ENCODE data around the gene ST6GAL1. TPM values are rescaled to one million over a fixed set of nuclear protein-coding genes. Genes with fewer than 3 reads are reported as not detected.

Gene ST6GAL1
- total RNA-seq, 1 donor from 2014 or later: 68.2 TPM

DNA sequence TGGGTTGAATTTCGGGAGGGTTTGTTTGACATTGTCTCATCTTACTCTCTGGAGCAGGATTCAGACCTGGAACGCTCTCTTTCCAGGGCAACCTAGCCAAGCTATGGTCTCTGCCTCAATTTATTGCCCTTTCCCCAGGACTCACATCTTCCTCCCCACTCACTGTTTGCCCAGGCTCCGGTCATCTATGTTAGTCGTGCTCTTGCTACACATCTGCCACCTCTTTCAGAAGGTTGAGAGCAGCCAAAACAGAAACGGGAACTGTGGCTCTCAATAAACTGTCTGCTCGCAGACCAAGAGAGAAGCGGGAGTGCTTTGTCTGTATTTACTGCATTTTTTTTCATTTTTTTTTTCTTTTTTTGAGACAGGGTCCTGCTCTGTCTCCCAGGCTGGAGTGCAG, 81.6 kb downstream of the ST6GAL1 start:
- TF ChIP-seq, protein P1, sequence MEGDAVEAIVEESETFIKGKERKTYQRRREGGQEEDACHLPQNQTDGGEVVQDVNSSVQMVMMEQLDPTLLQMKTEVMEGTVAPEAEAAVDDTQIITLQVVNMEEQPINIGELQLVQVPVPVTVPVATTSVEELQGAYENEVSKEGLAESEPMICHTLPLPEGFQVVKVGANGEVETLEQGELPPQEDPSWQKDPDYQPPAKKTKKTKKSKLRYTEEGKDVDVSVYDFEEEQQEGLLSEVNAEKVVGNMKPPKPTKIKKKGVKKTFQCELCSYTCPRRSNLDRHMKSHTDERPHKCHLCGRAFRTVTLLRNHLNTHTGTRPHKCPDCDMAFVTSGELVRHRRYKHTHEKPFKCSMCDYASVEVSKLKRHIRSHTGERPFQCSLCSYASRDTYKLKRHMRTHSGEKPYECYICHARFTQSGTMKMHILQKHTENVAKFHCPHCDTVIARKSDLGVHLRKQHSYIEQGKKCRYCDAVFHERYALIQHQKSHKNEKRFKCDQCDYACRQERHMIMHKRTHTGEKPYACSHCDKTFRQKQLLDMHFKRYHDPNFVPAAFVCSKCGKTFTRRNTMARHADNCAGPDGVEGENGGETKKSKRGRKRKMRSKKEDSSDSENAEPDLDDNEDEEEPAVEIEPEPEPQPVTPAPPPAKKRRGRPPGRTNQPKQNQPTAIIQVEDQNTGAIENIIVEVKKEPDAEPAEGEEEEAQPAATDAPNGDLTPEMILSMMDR (IDR thresholded peaks at IDR 0.05): no peak
- H3K4me3 Mint-ChIP-seq (ENCODE audit: unreplicated experiment): no peak overlapping the region
- peaks cover 37% of the 10 kb centered on the region for H3K4me1 Mint-ChIP-seq (ENCODE audit: unreplicated experiment)
- H3K27me3 Mint-ChIP-seq (ENCODE audit: unreplicated experiment): no peaks in the 10 kb centered on the region
- H3K9me3 Mint-ChIP-seq (ENCODE audit: unreplicated experiment): peaks cover 4% of the 10 kb centered on the region
- DNase-seq (ENCODE audit: extremely low spot score, unreplicated experiment): peak; percentile 25
- peak overlapping the region; percentile 82 for H3K27ac Mint-ChIP-seq (ENCODE audit: unreplicated experiment)
- peaks cover 31% of the 10 kb centered on the region for H3K36me3 Mint-ChIP-seq (ENCODE audit: unreplicated experiment)

DNA sequence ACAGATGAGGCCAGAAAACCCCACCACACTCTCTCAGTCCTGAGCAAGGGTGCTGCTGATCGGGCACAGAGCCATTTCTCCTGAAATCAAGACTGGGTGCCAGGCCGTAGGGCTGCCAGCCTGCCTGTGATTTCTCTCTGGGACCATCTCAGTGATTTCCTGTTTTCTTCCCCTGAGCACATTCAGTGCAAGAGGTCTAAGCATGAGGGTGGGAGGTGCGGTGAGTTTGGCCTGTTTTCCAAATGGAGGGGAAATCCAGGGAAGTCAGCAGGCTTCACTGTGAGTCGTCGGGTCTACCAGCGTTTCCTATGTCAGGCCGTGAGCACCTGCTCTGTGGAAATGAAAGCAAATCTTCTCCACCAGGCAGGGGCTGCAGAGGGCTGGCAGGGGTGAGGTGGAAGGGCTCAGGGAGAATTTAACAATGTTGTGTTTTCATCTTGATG, 82.3 kb downstream of the ST6GAL1 start:
- TF ChIP-seq, protein P1 (IDR thresholded peaks at IDR 0.05): no peak
- Mint-ChIP-seq H3K4me3 (ENCODE audit: unreplicated experiment) (no peak overlapping the region), H3K36me3 (ENCODE audit: unreplicated experiment) (peaks cover 28% of the 10 kb centered on the region), H3K9me3 (ENCODE audit: unreplicated experiment) (peaks cover 4% of the 10 kb centered on the region), H3K4me1 (ENCODE audit: unreplicated experiment) (peaks cover 37% of the 10 kb centered on the region), H3K27ac (ENCODE audit: unreplicated experiment) (peak overlapping the region; percentile 82), H3K27me3 (ENCODE audit: unreplicated experiment) (no peaks in the 10 kb centered on the region)
- peak; percentile 51 for DNase-seq (ENCODE audit: extremely low spot score, unreplicated experiment)

DNA sequence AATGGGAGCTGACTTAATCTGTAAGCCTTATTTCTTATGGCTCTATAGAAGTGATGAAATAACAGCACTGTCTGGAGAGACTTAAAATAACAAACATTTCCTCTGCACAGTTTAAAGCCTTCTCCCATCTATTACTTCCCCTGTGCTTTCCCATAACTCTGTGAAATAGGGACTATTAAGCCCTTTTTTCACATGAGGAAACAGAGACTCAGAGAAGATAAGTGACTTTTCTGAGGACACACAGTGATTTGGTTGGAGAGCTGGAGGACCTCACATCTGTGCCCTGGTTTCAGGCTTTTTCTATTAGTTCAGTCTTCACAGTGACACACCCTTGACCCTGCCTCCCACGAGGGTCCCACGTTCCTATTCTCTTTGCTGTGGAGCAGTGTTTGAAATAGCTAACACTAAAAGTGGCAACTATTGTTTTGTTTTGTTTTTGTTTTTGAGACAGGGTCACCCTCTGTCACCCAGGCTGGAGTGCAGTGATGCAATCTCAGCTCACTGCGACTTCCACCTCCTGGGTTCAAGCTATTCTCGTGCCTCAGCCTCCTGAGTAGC, 82.9 kb downstream of the ST6GAL1 start:
- TF ChIP-seq, protein P1 (IDR thresholded peaks at IDR 0.05): no peak
- Mint-ChIP-seq H3K36me3 (ENCODE audit: unreplicated experiment) (peaks cover 25% of the 10 kb centered on the region), H3K27me3 (ENCODE audit: unreplicated experiment) (no peaks in the 10 kb centered on the region), H3K4me3 (ENCODE audit: unreplicated experiment) (no peak overlapping the region), H3K9me3 (ENCODE audit: unreplicated experiment) (peaks cover under 1% of the 10 kb centered on the region), H3K4me1 (ENCODE audit: unreplicated experiment) (peaks cover 36% of the 10 kb centered on the region), H3K27ac (ENCODE audit: unreplicated experiment) (peak overlapping the region; percentile 82)
- DNase-seq (ENCODE audit: extremely low spot score, unreplicated experiment): peak; percentile 40

DNA sequence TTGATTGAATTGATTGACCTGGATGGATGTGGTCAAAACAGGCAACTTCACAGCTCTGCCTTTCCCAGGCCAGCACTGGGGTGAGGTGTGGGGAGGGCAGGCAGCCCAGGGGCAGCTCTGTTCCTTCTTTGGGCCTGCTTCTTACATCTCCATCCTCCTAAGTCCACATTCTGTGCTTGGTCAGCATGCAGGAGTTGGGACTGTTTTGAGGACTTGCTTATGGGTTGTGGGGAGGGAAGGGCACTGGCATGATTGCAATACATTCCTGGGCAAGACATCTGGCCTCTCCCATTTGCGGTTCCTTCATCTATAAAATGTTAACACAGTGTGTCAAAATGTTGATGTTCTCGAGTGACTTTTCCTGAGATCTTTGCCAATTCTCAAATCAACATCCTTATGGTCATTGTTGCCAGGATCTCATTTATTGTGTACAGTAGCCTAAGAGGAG, 84.1 kb downstream of the ST6GAL1 start:
- peaks cover 21% of the 10 kb centered on the region for H3K36me3 Mint-ChIP-seq (ENCODE audit: unreplicated experiment)
- peak; percentile 70 for DNase-seq (ENCODE audit: extremely low spot score, unreplicated experiment)
- H3K9me3 Mint-ChIP-seq (ENCODE audit: unreplicated experiment): no peaks in the 10 kb centered on the region
- H3K27ac Mint-ChIP-seq (ENCODE audit: unreplicated experiment): peak overlapping the region; percentile 5
- no peaks in the 10 kb centered on the region for H3K27me3 Mint-ChIP-seq (ENCODE audit: unreplicated experiment)
- H3K4me1 Mint-ChIP-seq (ENCODE audit: unreplicated experiment): peaks cover 36% of the 10 kb centered on the region
- TF ChIP-seq, protein P1 (IDR thresholded peaks at IDR 0.05): no peak
- no peak overlapping the region for H3K4me3 Mint-ChIP-seq (ENCODE audit: unreplicated experiment)

DNA sequence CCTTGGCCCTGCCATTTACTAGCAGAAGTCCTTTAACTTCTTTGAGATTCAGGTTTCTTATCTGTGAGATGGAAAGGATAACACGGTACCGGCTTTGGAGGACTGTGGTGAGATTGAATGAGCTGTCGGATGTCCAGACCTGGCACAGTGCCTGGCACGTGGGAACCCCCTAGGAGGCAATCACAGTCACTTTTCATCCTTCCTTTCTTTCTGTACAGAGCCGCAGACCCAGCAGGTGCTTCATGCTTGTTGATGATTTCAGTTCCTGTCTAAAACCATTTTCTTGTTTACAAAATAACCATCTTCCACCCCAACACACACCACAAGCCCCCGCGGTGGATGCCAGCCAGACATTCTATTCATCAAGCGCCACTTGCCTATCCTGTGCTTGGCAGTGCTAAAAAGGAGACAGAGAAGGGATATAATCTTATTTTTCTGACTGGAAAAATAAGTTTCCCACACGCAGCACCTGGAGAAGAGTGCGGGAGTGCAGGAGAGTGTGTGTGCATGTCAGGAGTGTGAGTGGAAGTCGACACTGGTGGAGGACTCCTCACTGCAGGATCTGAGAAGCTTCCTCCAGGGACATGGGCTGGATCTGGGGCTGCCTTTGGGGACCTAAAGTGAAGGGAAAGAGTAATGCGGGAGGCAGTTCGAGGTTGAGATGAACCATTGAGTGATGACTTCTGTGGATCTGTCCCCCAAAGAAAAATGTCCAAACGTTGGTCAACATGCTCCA, 85.7 kb downstream of the ST6GAL1 start:
- Mint-ChIP-seq H3K4me1 (ENCODE audit: unreplicated experiment) (peaks cover 29% of the 10 kb centered on the region), H3K27me3 (ENCODE audit: unreplicated experiment) (no peaks in the 10 kb centered on the region), H3K36me3 (ENCODE audit: unreplicated experiment) (peaks cover 21% of the 10 kb centered on the region), H3K4me3 (ENCODE audit: unreplicated experiment) (no peak overlapping the region), H3K9me3 (ENCODE audit: unreplicated experiment) (no peaks in the 10 kb centered on the region), H3K27ac (ENCODE audit: unreplicated experiment) (no peak overlapping the region)
- DNase-seq (ENCODE audit: extremely low spot score, unreplicated experiment): peak; percentile 32
- TF ChIP-seq, protein P1 (IDR thresholded peaks at IDR 0.05): no peak
